ENCODE measurements around the gene OR2T10. TPM values are rescaled to one million over a fixed set of nuclear protein-coding genes. Genes with fewer than 3 reads are reported as not detected.
"Not testable (repeated sequence)": the region's sequence is repeated elsewhere in the genome, so short reads cannot be mapped to it uniquely, and the experiment has no call there.

Gene OR2T10
- total RNA-seq, result not detected

GRCh38 chr1:248597589-248597988, at the start of gene OR2T10:
Gene OR2T10 (minus strand): TSS chr1:248597700. CDS start chr1:248593768, 3,932 bp downstream.
- no peak for DNase-seq
- TF ChIP-seq CTCF (IDR thresholded peaks at IDR 0.05), result no peak
- TF ChIP-seq POLR2A (IDR thresholded peaks at IDR 0.05), result no peak
- no peaks in the 10 kb centered on the region for H3K4me1 ChIP-seq
- H3K9me3 ChIP-seq, result no peaks in the 10 kb centered on the region
- H3K27ac ChIP-seq, result no peak within 1 kb of the TSS
- H3K27me3 ChIP-seq, result no peaks in the 10 kb centered on the region
- intact Hi-C loops (cut with DNase I), result no loop called here
- H3K36me3 ChIP-seq, result no peaks in the 10 kb centered on the region
- 75 to 90% methylated on average over 6 of the region's 6 CpGs for WGBS, 2 donors
- no peak within 1 kb of the TSS for H3K4me3 ChIP-seq

GRCh38 chr1:248645178-248645577, 47.7 kb upstream of the OR2T10 start, which contains the start of gene OR2T35:
Gene OR2T35 (minus strand): TSS chr1:248645278. CDS start chr1:248639258, 6,020 bp downstream.
- H3K27me3 ChIP-seq; H3K4me3 ChIP-seq; H3K36me3 ChIP-seq; H3K9me3 ChIP-seq; DNase-seq; H3K4me1 ChIP-seq; H3K27ac ChIP-seq; intact Hi-C loops (cut with DNase I): not testable (repeated sequence)
- WGBS, 2 donors, result 67% methylated on average over 1 of the region's 3 CpGs; no CpG with 5 or more reads in 1 of the 2 donors

- WGBS, 2 donors, result no CpG with 5 or more reads among the region's 4 CpGs
- H3K36me3 ChIP-seq; H3K27me3 ChIP-seq; H3K27ac ChIP-seq; H3K4me1 ChIP-seq; H3K4me3 ChIP-seq; DNase-seq; H3K9me3 ChIP-seq; intact Hi-C loops (cut with DNase I): not testable (repeated sequence)
These were observed 45.6 kb upstream of the OR2T10 start for GRCh38 chr1:248642971-248643651.

- H3K27me3 ChIP-seq; H3K4me1 ChIP-seq; DNase-seq; H3K27ac ChIP-seq; H3K9me3 ChIP-seq; H3K4me3 ChIP-seq; H3K36me3 ChIP-seq; intact Hi-C loops (cut with DNase I): not testable (repeated sequence)
- WGBS, 2 donors, result no CpG with 5 or more reads among the region's 5 CpGs
These were observed 44.1 kb upstream of the OR2T10 start for GRCh38 chr1:248641583-248641982.

- WGBS, 2 donors, result no CpG with 5 or more reads among the region's 3 CpGs
- intact Hi-C loops (cut with DNase I); H3K27ac ChIP-seq; H3K4me3 ChIP-seq; H3K27me3 ChIP-seq; H3K4me1 ChIP-seq; H3K36me3 ChIP-seq; DNase-seq; H3K9me3 ChIP-seq: not testable (repeated sequence)
These were observed 43.4 kb upstream of the OR2T10 start for GRCh38 chr1:248640906-248641305.

- H3K4me1 ChIP-seq; intact Hi-C loops (cut with DNase I); H3K27ac ChIP-seq; H3K9me3 ChIP-seq; H3K4me3 ChIP-seq; DNase-seq; H3K27me3 ChIP-seq; H3K36me3 ChIP-seq: not testable (repeated sequence)
- WGBS, 2 donors, result no CpG with 5 or more reads among the region's 5 CpGs
These were observed 42.2 kb upstream of the OR2T10 start for GRCh38 chr1:248639652-248640051.

GRCh38 chr1:248636612-248637011, 39.1 kb upstream of the OR2T10 start:
- H3K9me3 ChIP-seq; H3K36me3 ChIP-seq; H3K4me3 ChIP-seq; H3K27ac ChIP-seq; DNase-seq; intact Hi-C loops (cut with DNase I); H3K4me1 ChIP-seq; H3K27me3 ChIP-seq: not testable (repeated sequence)
- WGBS, 2 donors, result 20% methylated on average over 1 of the region's 5 CpGs; no CpG with 5 or more reads in 1 of the 2 donors

GRCh38 chr1:248634991-248635390, 37.5 kb upstream of the OR2T10 start, which contains the start of gene OR2T11:
Gene OR2T11 (minus strand): TSS chr1:248635091. CDS start chr1:248627128, 7,963 bp downstream.
- H3K27me3 ChIP-seq; H3K36me3 ChIP-seq; H3K4me1 ChIP-seq; H3K27ac ChIP-seq; H3K4me3 ChIP-seq; DNase-seq; H3K9me3 ChIP-seq; intact Hi-C loops (cut with DNase I): not testable (repeated sequence)
- WGBS, 2 donors, result no CpG with 5 or more reads among the region's 2 CpGs
